Activated CD8-positive, alpha-beta memory T cell treated with anti-CD3 and anti-CD28 coated beads, Interleukin-2, amount 50 U/mL, for 24 hours (primary cell): ENCODE data around the gene NCF2.

Source experiments
- DNase-seq: peaks from one replicate; pipeline ENCODE4 v3.0.0-alpha.2; 2020; ENCODE audit errors: extremely low read depth

Gene NCF2

DNA sequence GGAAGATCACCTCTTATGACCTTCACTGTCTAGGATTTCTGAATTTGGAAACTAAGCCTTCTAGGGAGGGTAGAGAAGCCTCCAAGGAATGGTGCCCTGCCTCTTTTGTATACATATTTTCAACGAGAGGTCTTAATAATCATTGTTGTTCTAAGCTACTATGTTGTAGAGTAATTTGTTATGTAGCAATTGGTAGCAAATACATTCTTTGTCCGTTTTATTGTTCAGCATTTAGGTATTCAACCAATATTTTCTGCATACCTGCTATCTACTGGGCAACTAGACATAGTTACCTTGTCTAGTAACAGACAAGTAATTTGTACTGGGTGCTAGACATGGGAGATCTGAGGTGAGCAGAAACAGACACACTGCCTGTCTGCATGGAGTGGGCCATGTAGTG, 20.8 kb upstream of the NCF2 start:
- DNase-seq: no peak

- DNase-seq: no peak
Measured at GRCh38 chr1:183609759-183610452, 19.6 kb upstream of the NCF2 start.

DNA sequence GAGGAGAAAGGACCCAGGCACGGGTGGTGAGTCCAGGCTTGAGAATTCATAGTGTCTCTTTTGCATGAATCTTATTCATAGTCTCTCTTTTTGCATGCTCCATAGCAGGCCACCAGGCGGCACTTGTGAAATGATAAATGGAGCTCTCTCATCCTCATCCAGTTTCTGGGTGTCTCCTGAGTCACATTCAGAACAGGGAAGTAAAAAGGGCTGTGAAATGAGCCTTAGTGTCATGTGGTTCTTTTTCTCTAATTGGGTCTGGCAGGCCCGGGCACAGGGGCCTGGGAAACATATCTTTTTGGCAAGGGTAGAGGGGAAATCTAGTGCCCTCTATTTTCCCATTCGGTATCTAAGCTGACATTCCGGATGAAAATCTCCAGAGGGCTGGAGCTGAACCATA, 19.1 kb upstream of the NCF2 start:
- no peak for DNase-seq

DNA sequence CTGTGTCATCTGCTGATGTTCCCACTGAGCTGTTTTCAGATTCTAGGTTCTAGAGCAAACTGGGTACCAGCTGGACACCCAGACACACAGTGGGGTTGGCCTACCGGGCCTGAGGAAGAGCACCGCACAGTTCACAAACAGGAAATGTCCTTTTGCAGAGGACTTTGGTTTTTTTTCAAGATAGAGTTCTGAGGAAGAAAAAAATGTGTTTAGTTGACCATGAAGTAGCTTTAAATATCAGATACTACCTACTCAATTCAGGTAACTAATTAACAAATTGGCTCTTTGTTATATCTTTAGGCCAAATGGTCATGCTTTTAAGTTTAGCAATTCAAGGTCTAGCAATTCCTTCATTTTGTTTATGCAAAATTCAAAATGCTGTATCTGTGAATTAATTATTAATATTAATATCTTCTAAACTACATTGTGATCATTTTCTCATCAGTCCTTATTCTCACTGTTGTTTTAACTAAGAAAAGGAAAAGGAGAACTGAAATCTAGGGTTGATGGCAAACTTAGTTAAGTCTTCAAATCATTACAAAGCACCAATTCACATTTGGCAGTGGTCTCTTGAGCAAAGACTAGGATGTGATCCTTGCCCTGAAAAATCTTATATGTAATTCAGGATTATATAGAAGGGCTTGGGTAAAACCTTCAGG, 17.2 kb upstream of the NCF2 start:
- DNase-seq: no peak

GRCh38 chr1:183605904-183606303, 15.6 kb upstream of the NCF2 start:
- DNase-seq: no peak

DNA sequence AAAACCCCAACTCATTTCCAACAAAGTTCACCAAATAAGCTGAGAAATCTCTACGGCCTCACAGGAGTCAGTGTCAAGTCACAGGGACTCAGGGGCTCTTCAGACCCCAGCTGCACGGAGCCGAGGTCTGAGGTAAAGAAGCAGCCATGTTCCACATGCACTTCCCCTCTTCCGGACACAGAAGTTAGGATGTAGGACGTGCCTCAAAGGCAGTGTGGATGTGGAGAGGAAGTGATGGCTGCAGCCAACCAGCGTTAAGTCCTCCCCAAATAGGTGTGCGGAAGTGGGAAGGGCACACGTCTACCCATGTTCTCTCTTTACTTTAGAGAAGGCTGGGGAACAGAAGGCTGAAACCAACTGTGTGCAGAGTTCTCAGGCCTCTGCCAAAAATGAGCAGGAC, 14.6 kb upstream of the NCF2 start:
- DNase-seq: no peak

- no peak for DNase-seq
Measured at GRCh38 chr1:183604038-183604808, 14.0 kb upstream of the NCF2 start.

GRCh38 chr1:183602510-183602909, 12.3 kb upstream of the NCF2 start:
- DNase-seq: no peak

GRCh38 chr1:183600634-183601033, 10.4 kb upstream of the NCF2 start:
- no peak for DNase-seq

DNA sequence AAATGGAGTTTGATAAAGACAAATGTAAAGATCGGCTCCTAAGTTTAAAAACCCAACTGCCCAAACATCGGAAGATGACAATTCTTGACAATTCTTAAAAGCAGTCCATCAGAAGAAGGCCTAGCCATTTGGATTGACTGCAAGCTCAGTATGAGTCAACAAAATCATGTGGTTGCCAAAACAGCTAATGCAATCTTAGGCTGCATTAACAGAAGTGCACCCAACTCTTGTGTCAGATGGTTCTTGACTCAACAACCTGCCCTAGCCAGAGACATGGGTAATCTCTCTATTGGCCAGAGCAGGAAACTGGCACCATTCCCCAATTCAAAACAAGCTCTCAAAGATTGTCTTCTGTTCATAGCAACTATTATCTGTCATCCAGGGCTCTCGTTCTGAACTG, 9.9 kb upstream of the NCF2 start:
- no peak for DNase-seq

GRCh38 chr1:183598386-183598785, 8.1 kb upstream of the NCF2 start:
- no peak for DNase-seq

DNA sequence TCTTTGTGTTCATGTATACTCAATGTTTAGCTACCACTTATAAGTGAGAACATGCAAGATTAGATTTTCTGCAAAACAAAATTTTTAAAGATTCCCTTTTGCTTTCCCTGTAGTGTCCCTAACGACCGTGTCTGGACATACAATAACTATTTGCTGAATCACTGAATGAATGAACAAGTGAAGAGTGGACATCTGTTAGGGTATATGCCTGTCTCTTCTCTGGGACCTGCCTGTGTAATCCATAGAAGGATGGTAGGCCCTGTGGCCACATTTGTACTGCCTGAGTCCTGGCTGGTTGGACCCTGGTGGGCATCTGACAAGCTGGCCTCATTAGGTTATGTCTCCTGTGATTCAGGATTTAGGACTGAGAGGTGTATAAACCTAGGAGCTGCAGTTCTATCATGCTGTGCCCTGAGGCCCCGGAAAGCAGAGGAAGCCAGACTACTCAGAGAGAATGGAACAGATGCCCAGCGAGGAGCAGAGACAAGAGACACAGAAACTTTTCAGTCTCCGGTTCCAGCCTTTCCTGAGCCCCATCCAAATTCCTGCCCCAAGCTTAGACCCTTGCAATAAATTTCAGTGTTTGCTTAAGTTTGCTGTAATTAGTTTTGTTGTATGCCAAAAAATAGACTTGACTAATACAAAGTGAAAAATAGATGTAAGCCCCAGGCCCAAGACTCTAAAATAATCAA, 7.5 kb upstream of the NCF2 start:
- DNase-seq: no peak

GRCh38 chr1:183596500-183596899, 6.2 kb upstream of the NCF2 start:
- no peak for DNase-seq

DNA sequence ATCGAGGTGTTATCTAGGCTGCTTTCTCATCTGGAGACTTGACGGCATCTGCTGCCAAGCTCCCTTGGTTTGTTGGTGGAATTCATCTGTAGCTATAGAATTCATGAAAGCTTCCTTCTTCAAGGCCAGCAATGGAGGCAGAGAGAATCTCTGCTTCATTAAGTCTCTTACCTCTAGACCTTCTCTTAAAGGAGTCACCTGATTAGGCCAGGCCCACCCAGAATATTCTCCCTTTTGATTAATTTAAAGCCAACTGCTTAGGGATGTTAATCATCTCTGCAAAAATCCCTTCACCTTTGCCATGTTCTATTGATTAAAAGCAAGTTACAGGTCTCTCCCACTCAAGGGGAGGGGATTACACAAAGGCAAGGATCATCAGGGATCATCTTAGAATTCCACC, 5.3 kb upstream of the NCF2 start:
- DNase-seq: no peak

GRCh38 chr1:183593356-183593755, 3.1 kb upstream of the NCF2 start:
- DNase-seq: no peak

DNA sequence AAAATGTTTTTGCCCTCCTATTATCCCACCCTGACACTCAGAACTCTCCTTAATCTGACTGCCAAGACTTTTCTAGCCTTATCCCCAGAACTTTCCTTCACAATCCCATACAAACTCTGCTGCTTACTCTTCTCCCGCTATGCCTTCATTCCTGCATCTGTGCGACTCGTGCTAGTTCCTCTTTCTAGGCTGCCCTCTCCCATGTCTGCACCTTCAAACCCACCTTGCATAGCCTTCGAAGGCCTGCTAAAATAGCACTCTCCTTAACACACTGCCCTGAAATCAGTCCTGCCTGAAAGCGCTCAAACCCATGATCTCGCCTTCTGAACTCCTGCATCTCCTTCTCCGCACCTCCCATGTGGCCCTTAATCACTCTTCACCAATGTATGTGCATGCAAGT, 2.5 kb upstream of the NCF2 start:
- no peak for DNase-seq

DNA sequence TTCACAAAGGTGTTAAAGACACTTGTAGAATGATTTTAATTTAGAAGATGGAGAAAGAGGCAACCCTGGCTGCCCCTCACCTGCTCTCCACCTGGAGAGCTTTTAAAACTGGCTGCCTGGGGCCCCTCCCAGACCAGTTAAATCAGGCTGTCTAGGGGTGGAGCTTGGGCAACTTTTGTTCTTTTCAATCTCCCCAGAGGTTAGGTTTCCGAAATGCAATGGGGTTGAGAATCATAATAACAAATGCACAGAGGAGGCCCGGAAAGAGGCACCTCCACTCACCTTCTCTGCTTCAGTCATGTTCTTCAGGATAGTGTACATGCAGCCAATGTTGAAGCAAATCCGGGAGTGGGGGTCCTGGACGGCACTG, 400 bp downstream of the NCF2 start:
- DNase-seq: no peak

GRCh38 chr1:183589384-183589783, 875 bp downstream of the NCF2 start:
- DNase-seq: no peak

DNA sequence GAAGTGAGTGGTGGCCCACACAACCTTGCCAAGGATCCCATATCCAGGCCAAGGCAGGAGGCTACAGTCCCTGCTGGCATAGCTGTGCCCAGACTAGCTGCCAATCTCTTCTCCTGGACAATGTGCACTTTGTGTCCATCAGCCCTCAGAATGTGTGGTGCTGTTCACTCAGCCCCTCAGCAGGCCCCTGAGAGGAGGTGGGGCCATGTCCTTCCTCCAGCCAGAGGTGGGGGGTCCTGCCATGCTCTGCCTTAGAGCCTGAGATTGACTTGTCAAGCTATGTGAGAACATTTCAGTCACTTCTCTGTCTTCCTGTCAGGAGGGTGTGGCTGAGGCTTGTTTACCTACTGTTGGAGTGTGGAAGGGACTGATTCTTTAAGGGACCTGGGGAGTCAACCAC, 1.4 kb downstream of the NCF2 start:
- DNase-seq: no peak

GRCh38 chr1:183586926-183587325, 3.3 kb downstream of the NCF2 start:
- no peak for DNase-seq

- no peak for DNase-seq
Measured at GRCh38 chr1:183586455-183586854, 3.8 kb downstream of the NCF2 start.

GRCh38 chr1:183585038-183585437, 5.2 kb downstream of the NCF2 start:
- DNase-seq: no peak

GRCh38 chr1:183584147-183584546, 6.1 kb downstream of the NCF2 start:
- DNase-seq: no peak
